GM12878 (cell line): ENCODE measurements around the gene SLC35G2. TPM values are rescaled to one million over a fixed set of nuclear protein-coding genes. Genes with fewer than 3 reads are reported as not detected.

Source experiments
- ATAC-seq: fragments of 200-7000 bp; cut with Tn5 transposase; 3 replicates; pipeline ENCODE4 v1.9.1; 2020; ENCODE audit warnings: mild to moderate bottlenecking, moderate library complexity
- BruUV-seq: library from RNA; stranded (reverse); fragments of 400-500 nt; replicated peaks from 2 replicates; lab custom pipeline; 2021; lab: Mats Ljungman, UMichigan
- CTCF ChIA-PET: fragments of 300-600 bp; sonication (Branson Sonifier 250); formaldehyde crosslinking; extraction: SDS; loops from one replicate; lab custom pipeline; 2021; ENCODE audit warnings: inconsistent platforms; lab: Yijun Ruan, JAX
- POLR2A ChIA-PET: fragments of 350-600 bp; formaldehyde crosslinking; extraction: SDS; loops from one replicate; lab custom pipeline; 2021; ENCODE audit warnings: inconsistent platforms; lab: Charles Lee
- RAD21 ChIA-PET: fragments of 300-600 bp; sonication (Branson Sonifier 250); formaldehyde crosslinking; loops from one replicate; lab custom pipeline; 2023; ENCODE audit warnings: antibody characterized with exemption; ENCODE audit not compliant: unreplicated experiment; lab: Charles Lee
- SMC1A ChIA-PET: fragments of 300-600 bp; sonication (Branson Sonifier 250); formaldehyde crosslinking; loops from one replicate; lab custom pipeline; 2023; ENCODE audit not compliant: unreplicated experiment, uncharacterized antibody; lab: Charles Lee
- DNase-seq: peaks from one replicate; pipeline ENCODE4 v3.0.0-alpha.2; 2011; ENCODE audit warnings: low read depth, low spot score
- FAIRE-seq: peaks from 3 replicates; lab custom pipeline; 2011; peaks lifted over from hg19 to GRCh38; lab: Jason Lieb, UNC
- H2AFZ ChIP-seq: 2 replicates; pipeline ENCODE4 v1.6.0; 2011; ENCODE audit warnings: low read depth, low read length, control low read depth; ENCODE audit not compliant: control insufficient read depth
- H3K27ac ChIP-seq: 2 replicates; pipeline ENCODE4 v1.5.1; 2011; ENCODE audit warnings: control low read depth; ENCODE audit not compliant: control insufficient read depth, insufficient read depth
- H3K27me3 ChIP-seq, 2 experiments: replicated peaks in 1 of 2; 2 replicates each; pipeline versions ENCODE4 v1.6.0 to v1.6.1; 2011; ENCODE audit warnings: low read length in 1 of 2; ENCODE audit not compliant: control insufficient read depth in 2 of 2, insufficient read depth in 2 of 2
- H3K36me3 ChIP-seq, 2 experiments: 2 replicates each; pipeline ENCODE4 v1.5.1; 2011; ENCODE audit warnings: low read length in 1 of 2; ENCODE audit not compliant: control insufficient read depth in 2 of 2, insufficient read depth in 2 of 2
- H3K4me1 ChIP-seq: 2 replicates; pipeline ENCODE4 v1.6.1; 2011; ENCODE audit warnings: mild to moderate bottlenecking, low read length, moderate library complexity, mixed read lengths; ENCODE audit not compliant: control insufficient read depth, insufficient read depth
- H3K4me2 ChIP-seq: 2 replicates; pipeline ENCODE4 v1.6.0; 2011; ENCODE audit warnings: control low read depth; ENCODE audit not compliant: control insufficient read depth, insufficient read depth
- H3K4me3 ChIP-seq: fragments of 200-600 bp; sonication (generic); 2 replicates; pipeline ENCODE4 v1.5.1; 2016
- H3K79me2 ChIP-seq: 2 replicates; pipeline ENCODE4 v1.6.0; 2011; ENCODE audit warnings: low read length; ENCODE audit not compliant: control insufficient read depth, insufficient read depth
- H3K9ac ChIP-seq: 2 replicates; pipeline ENCODE4 v1.8.0; 2011; ENCODE audit warnings: low read length, control low read depth, mixed read lengths; ENCODE audit not compliant: control insufficient read depth, insufficient read depth
- H3K9me3 ChIP-seq: replicated peaks from 3 replicates; pipeline ENCODE4 v1.5.1; 2011; ENCODE audit warnings: mild to moderate bottlenecking, low read length; ENCODE audit not compliant: control insufficient read depth, insufficient read depth
- H4K20me1 ChIP-seq: 2 replicates; pipeline ENCODE4 v1.6.0; 2011; ENCODE audit not compliant: control insufficient read depth, insufficient read depth
- CEBPZ ChIP-seq: fragments of 150-350 bp; IDR thresholded peaks from 2 replicates; pipeline ENCODE4 v1.6.1; 2016; ENCODE audit warnings: low read depth, low read length
- CHD4 ChIP-seq: fragments of 200-600 bp; sonication (generic); IDR thresholded peaks from 2 replicates; pipeline ENCODE4 v1.6.1; 2016; ENCODE audit warnings: mild to moderate bottlenecking
- CTCF ChIP-seq, 3 experiments: IDR thresholded peaks in 2 of 3; conservative IDR thresholded peaks in 1 of 3; 2 replicates each; pipeline ENCODE4 v1.5.1; 2011; ENCODE audit warnings: low read depth in 3 of 3, low read length in 3 of 3, mild to moderate bottlenecking in 3 of 3, control low read depth in 2 of 3, moderate library complexity in 2 of 3, inconsistent platforms in 1 of 3, mixed read lengths in 1 of 3; ENCODE audit not compliant: control insufficient read depth in 2 of 3, insufficient read depth in 1 of 3; ENCODE audit errors: extremely low read depth in 1 of 3
- NR2F1 ChIP-seq: fragments of 450-650 bp; conservative IDR thresholded peaks from 2 replicates; pipeline ENCODE4 v1.6.1; 2017; ENCODE audit warnings: mild to moderate bottlenecking
- PAX8 ChIP-seq: fragments of 450-650 bp; IDR thresholded peaks from 2 replicates; pipeline ENCODE4 v1.6.1; 2017; ENCODE audit warnings: mild to moderate bottlenecking, moderate library complexity
- RB1 ChIP-seq: fragments of 450-650 bp; formaldehyde crosslinking; IDR thresholded peaks from 2 replicates; pipeline ENCODE4 v1.6.1; 2017; ENCODE audit warnings: mild to moderate bottlenecking, borderline replicate concordance
- SP1 ChIP-seq: IDR thresholded peaks from one replicate; pipeline ENCODE4 v1.6.1; 2011; ENCODE audit warnings: low read depth, low read length
- ZBTB40 ChIP-seq: fragments of 450-650 bp; IDR thresholded peaks from 2 replicates; pipeline ENCODE4 v1.6.1; 2016; ENCODE audit warnings: mild to moderate bottlenecking, moderate library complexity, borderline replicate concordance
- WGBS: methylation state at CpG from one replicate; pipeline ENCODE4 v1.1.6; 2016; ENCODE audit warnings: low lambda C conversion rate; ENCODE audit not compliant: insufficient replicate concordance, insufficient coverage; ENCODE audit errors: missing lambda C conversion rate; 5-methylcytosine and 5-hydroxymethylcytosine counted together
- in situ Hi-C: fragments of 300-500 bp; cut with MboI; formaldehyde crosslinking; loops from 9 replicates; pipeline ENCODE4 v1.14.3; 2018; ENCODE audit warnings: mixed read lengths
- intact Hi-C: fragments of 100-400 bp; cut with micrococcal nuclease; formaldehyde crosslinking; loops from one replicate; pipeline ENCODE4 v1.14.2; 2022; ENCODE audit not compliant: unreplicated experiment
- polyA plus RNA-seq, 11 experiments: library from polyadenylated mRNA; depleted of rRNA in 4 of 11; unstranded in 6 of 11; stranded (reverse) in 5 of 11; fragments of >200 nt; fragmentation: Nextera tagmentation in 4 of 11; fragmentation: Illumina TruSeq in 1 of 11; extraction: Ambion mirVana in 4 of 11; extraction: Trizol in 1 of 11; gene quantifications; 1 replicate in 1 of 11; 2 replicates in 10 of 11; pipeline versions ENCODE4 v1.2.1 to v1.2.3, GENCODE V29; 2011 to 2016; ENCODE audit warnings: inconsistent platforms in 2 of 11, missing spikeins in 2 of 11, low read depth in 1 of 11
- total RNA-seq, 4 experiments: library from RNA; depleted of rRNA in 3 of 4; stranded (reverse); fragments of >200 nt in 3 of 4; fragmentation: Illumina TruSeq in 1 of 4; extraction: Trizol in 1 of 4; gene quantifications; 2 replicates each; pipeline versions ENCODE4 v1.2.1 to v1.2.3, GENCODE V29; 2013 to 2021

SLC35G2 gene
- total and polyA plus RNA-seq, 10 of the 15 experiments (the other 5 are each of a cell fraction or from before 2014, with no cell fraction given): 0.11 to 1.9 (median 0.27) TPM

- 0 out of 2 replicates have a peak, but pooled peaks have one; percentile 7 for TF ChIP-seq NR2F1
These were observed 43.8 kb downstream of the SLC35G2 start (continued) for GRCh38 chr3:136862617-136863322.

GRCh38 chr3:136869282-136869681 lies 50.4 kb downstream of the SLC35G2 start:
- TF ChIP-seq PAX8 (no peak), NR2F1 (no peak), CEBPZ (no peak), CHD4 (no peak), CTCF (IDR thresholded peaks at IDR 0.05 in 2 of 3, conservative IDR thresholded peaks at IDR 0.05 in 1 of 3; ENCODE audit: control insufficient read depth in 2 of 3, extremely low read depth in 1 of 3, insufficient read depth in 1 of 3, low read depth in 3 of 3, low read length in 3 of 3) (no peak), SP1 (no peak), ZBTB40 (no peak), RB1 (no peak)
- Histone ChIP-seq H3K9ac (no peak overlapping the region), H3K79me2 (peaks cover 69% of the 10 kb centered on the region), H2AFZ (no peak overlapping the region), H3K36me3 (peaks cover 4 to 5% of the 10 kb centered on the region in 2 experiments; a peak in 2 of 4 replicates), H3K4me3 (no peak overlapping the region), H3K4me2 (no peak overlapping the region), H3K9me3 (peaks cover 16% of the 10 kb centered on the region), H4K20me1 (no peaks in the 10 kb centered on the region), H3K27ac (no peak overlapping the region), H3K4me1 (no peaks in the 10 kb centered on the region), H3K27me3 (no peaks in the 10 kb centered on the region)
- FAIRE-seq: no peak
- ChIA-PET CTCF (no interaction called here), RAD21 (no interaction called here), SMC1A (no interaction called here), POLR2A (no interaction called here)
- 95% methylated on average over 9 of the region's 9 CpGs for WGBS
- no peak for ATAC-seq
- intact Hi-C loops: loop anchor here (10.0 kb wide), 1 partner anchor 476 kb away; no protein-coding TSS in a partner anchor
- BruUV-seq: no TSS peak
- in situ Hi-C loops: no loop called here
- DNase-seq: no peak
